K562 (cell line): ENCODE results near the gene F13B. TPM values are rescaled to one million over a fixed set of nuclear protein-coding genes. Genes with fewer than 3 reads are reported as not detected.

Source experiments
- ATAC-seq: fragments of 200-7000 bp; cut with Tn5 transposase; 3 replicates; pipeline ENCODE4 v1.9.1; 2020; ENCODE audit warnings: moderate library complexity
- BruUV-seq: library from RNA; stranded (reverse); fragments of 400-500 nt; replicated peaks from 2 replicates; lab custom pipeline; 2021; lab: Mats Ljungman, UMichigan
- CTCF ChIA-PET: fragments of 300-600 bp; formaldehyde crosslinking; extraction: SDS; loops from one replicate; lab custom pipeline; 2021; ENCODE audit warnings: low intra/inter-chr PET ratio; lab: Yijun Ruan, JAX
- POLR2A ChIA-PET: fragments of 300-600, 350-650 bp; sonication (Branson Sonifier 250); formaldehyde crosslinking; extraction: SDS; loops from one replicate; lab custom pipeline; 2021; ENCODE audit warnings: antibody characterized with exemption, inconsistent platforms; lab: Yijun Ruan, JAX
- DNase-seq, 4 experiments: peaks; one replicate each; pipeline versions ENCODE4 v3.0.0 to v3.0.0-alpha.2; 2011 to 2018; ENCODE audit warnings: low spot score in 3 of 4, mixed read lengths in 3 of 4; ENCODE audit errors: extremely low read depth in 1 of 4
- FAIRE-seq: peaks from 2 replicates; lab custom pipeline; 2011; peaks lifted over from hg19 to GRCh38; lab: Jason Lieb, UNC
- H2AFZ ChIP-seq: 2 replicates; pipeline ENCODE4 v1.6.0; 2011; ENCODE audit warnings: low read depth, low read length, control low read depth, inconsistent platforms
- H3K27ac ChIP-seq: fragments of 200-600 bp; 3 replicates; pipeline ENCODE4 v1.8.0; 2011; ENCODE audit warnings: low read depth, mild to moderate bottlenecking, control low read depth, inconsistent platforms, low read length, moderate library complexity, mixed read lengths; ENCODE audit errors: extremely low read depth
- H3K27me3 ChIP-seq, 2 experiments: fragments of 300-600 bp in 1 of 2; 2 replicates in 1 of 2; 3 replicates in 1 of 2; pipeline versions ENCODE4 v1.6.0 to v1.8.0; 2011; ENCODE audit warnings: inconsistent platforms in 2 of 2, low read length in 2 of 2, mild to moderate bottlenecking in 1 of 2, mixed read lengths in 1 of 2, moderate library complexity in 1 of 2; ENCODE audit not compliant: control insufficient read depth in 2 of 2, insufficient read depth in 2 of 2
- H3K36me3 ChIP-seq: fragments of 300-600 bp; 3 replicates; pipeline ENCODE4 v1.8.0; 2011; ENCODE audit warnings: mild to moderate bottlenecking, low read length, inconsistent platforms; ENCODE audit not compliant: control insufficient read depth, insufficient read depth
- H3K4me1 ChIP-seq, 2 experiments: fragments of 200-600 bp in 1 of 2; replicated peaks in 1 of 2; 2 replicates in 1 of 2; 3 replicates in 1 of 2; pipeline versions ENCODE4 v1.5.1 to v1.8.0; 2011; ENCODE audit warnings: inconsistent platforms in 2 of 2, low read length in 2 of 2, mild to moderate bottlenecking in 1 of 2, mixed read lengths in 1 of 2, moderate library complexity in 1 of 2; ENCODE audit not compliant: control insufficient read depth in 2 of 2, insufficient read depth in 2 of 2
- H3K4me2 ChIP-seq: 2 replicates; pipeline ENCODE4 v1.6.1; 2011; ENCODE audit warnings: low read length, control low read depth, inconsistent platforms, mixed read lengths; ENCODE audit not compliant: insufficient read depth
- H3K4me3 ChIP-seq: fragments of 200-600 bp; sonication (generic), shearing (Covaris generic); 2 replicates; pipeline ENCODE4 v1.5.1; 2016; ENCODE audit warnings: control low read depth, inconsistent platforms
- H3K79me2 ChIP-seq: fragments of 200-600 bp; 3 replicates; pipeline ENCODE4 v1.8.0; 2011; ENCODE audit warnings: low read length, inconsistent platforms; ENCODE audit not compliant: control insufficient read depth, insufficient read depth
- H3K9ac ChIP-seq, 2 experiments: 2 replicates each; pipeline versions ENCODE4 v1.6.0 to v1.6.1; 2011; ENCODE audit warnings: low read depth in 2 of 2, low read length in 2 of 2, control low read depth in 1 of 2, inconsistent platforms in 1 of 2, mild to moderate bottlenecking in 1 of 2, mixed read lengths in 1 of 2; ENCODE audit not compliant: insufficient read depth in 1 of 2
- H3K9me1 ChIP-seq: one replicate; pipeline ENCODE4 v1.6.0; 2011; ENCODE audit warnings: inconsistent platforms, mild to moderate bottlenecking, low read length, moderate library complexity; ENCODE audit not compliant: control insufficient read depth, insufficient read depth
- H3K9me3 ChIP-seq: replicated peaks from 2 replicates; pipeline ENCODE4 v1.5.1; 2011; ENCODE audit warnings: low read depth, low read length, inconsistent platforms; ENCODE audit not compliant: control insufficient read depth, insufficient read depth
- H4K20me1 ChIP-seq: replicated peaks from 2 replicates; pipeline ENCODE4 v1.6.1; 2011; ENCODE audit warnings: low read length, inconsistent platforms, mixed read lengths; ENCODE audit not compliant: control insufficient read depth, insufficient read depth
- ARID1B ChIP-seq: fragments of 450-650 bp; IDR thresholded peaks from 2 replicates; pipeline ENCODE4 v1.6.1; 2016; ENCODE audit warnings: antibody characterized with exemption, mild to moderate bottlenecking, inconsistent platforms
- BRD9 ChIP-seq: fragments of 450-650 bp; IDR thresholded peaks from 2 replicates; pipeline ENCODE4 v1.6.1; 2018; ENCODE audit warnings: low read depth; ENCODE audit not compliant: partially characterized antibody
- DIDO1 ChIP-seq: fragments of 450-650 bp; IDR thresholded peaks from 2 replicates; pipeline ENCODE4 v1.6.1; 2016; ENCODE audit warnings: low read depth, missing biosample characterization, missing genetic modification characterization
- GATAD2B ChIP-seq: fragments of 450-650 bp; IDR thresholded peaks from 2 replicates; pipeline ENCODE4 v1.6.1; 2017; ENCODE audit warnings: mild to moderate bottlenecking, borderline replicate concordance
- HDAC8 ChIP-seq: fragments of 450-650 bp; IDR thresholded peaks from 2 replicates; pipeline ENCODE4 v1.6.1; 2016; ENCODE audit warnings: mild to moderate bottlenecking, missing genetic modification characterization, moderate library complexity, missing compliant biosample characterization
- HOXB6 ChIP-seq: fragments of 250-450 bp; sonication (Bioruptor Pico); IDR thresholded peaks from 2 replicates; pipeline ENCODE4 v1.5.1; 2022; ENCODE audit warnings: mild to moderate bottlenecking, borderline replicate concordance
- KLF1 ChIP-seq: fragments of 450-650 bp; IDR thresholded peaks from 2 replicates; pipeline ENCODE4 v1.6.1; 2016; ENCODE audit warnings: missing genetic modification characterization, missing compliant biosample characterization
- NFE2 ChIP-seq: IDR thresholded peaks from 2 replicates; pipeline ENCODE4 v1.6.1; 2014; ENCODE audit warnings: antibody characterized with exemption, low read depth
- NR3C1 ChIP-seq: sonication (generic); formaldehyde crosslinking; IDR thresholded peaks from 2 replicates; pipeline ENCODE4 v1.8.1; 2022; ENCODE audit warnings: missing genetic modification reagents
- POU5F1 ChIP-seq: fragments of 150-350 bp; IDR thresholded peaks from 2 replicates; pipeline ENCODE4 v1.6.1; 2014; ENCODE audit warnings: borderline replicate concordance, low read length, low read depth, mild to moderate bottlenecking; ENCODE audit not compliant: partially characterized antibody
- PRDM10 ChIP-seq: fragments of 450-650 bp; IDR thresholded peaks from 2 replicates; pipeline ENCODE4 v1.6.1; 2018; ENCODE audit not compliant: partially characterized antibody
- PTTG1 ChIP-seq: fragments of 450-650 bp; IDR thresholded peaks from 2 replicates; pipeline ENCODE4 v1.6.1; 2016; ENCODE audit warnings: low read depth, mild to moderate bottlenecking, missing genetic modification characterization, missing compliant biosample characterization
- PYGO2 ChIP-seq: fragments of 450-650 bp; IDR thresholded peaks from 2 replicates; pipeline ENCODE4 v1.6.1; 2016; ENCODE audit warnings: mild to moderate bottlenecking, missing genetic modification characterization, moderate library complexity, missing compliant biosample characterization
- SIN3B ChIP-seq: fragments of 450-650 bp; IDR thresholded peaks from 2 replicates; pipeline ENCODE4 v1.6.1; 2017; ENCODE audit warnings: low read depth, mild to moderate bottlenecking, moderate library complexity
- SMAD1 ChIP-seq: fragments of 150-350 bp; IDR thresholded peaks from 2 replicates; pipeline ENCODE4 v1.6.1; 2014; ENCODE audit warnings: low read length, low read depth; ENCODE audit not compliant: partially characterized antibody
- ZFP91 ChIP-seq: sonication (generic); formaldehyde crosslinking; IDR thresholded peaks from 2 replicates; pipeline ENCODE4 v1.8.0; 2022; ENCODE audit warnings: mild to moderate bottlenecking, missing genetic modification reagents
- ZNF561 ChIP-seq: fragments of 450-650 bp; formaldehyde crosslinking; conservative IDR thresholded peaks from 2 replicates; pipeline ENCODE4 v1.4.0; 2020; ENCODE audit warnings: mild to moderate bottlenecking, moderate library complexity
- ZNF644 ChIP-seq: fragments of 200-800 bp; sonication (Bioruptor generic); IDR thresholded peaks from 2 replicates; pipeline ENCODE4 v1.6.1; 2016; ENCODE audit warnings: low read depth, missing genetic modification characterization, missing compliant biosample characterization
- ZNF717 ChIP-seq: fragments of 250-450 bp; sonication (Bioruptor Pico); IDR thresholded peaks from 2 replicates; pipeline ENCODE4 v1.5.0; 2021
- WGBS: fragments of 100-300 bp; shearing (Covaris generic); methylation state at CpG from one replicate; pipeline ENCODE4 v1.1.6; 2016; ENCODE audit warnings: low coverage, mixed read lengths; ENCODE audit not compliant: insufficient coverage; ENCODE audit errors: missing lambda C conversion rate; 5-methylcytosine and 5-hydroxymethylcytosine counted together
- in situ Hi-C: fragments of 300-500 bp; cut with MboI; formaldehyde crosslinking; loops from 4 replicates; pipeline ENCODE4 v1.15.0; 2018; ENCODE audit warnings: inconsistent platforms, mixed read lengths
- intact Hi-C: fragments of 100-400 bp; cut with micrococcal nuclease; formaldehyde crosslinking; loops from 2 replicates; pipeline ENCODE4 v1.14.2; 2022
- polyA plus RNA-seq, 8 experiments: library from polyadenylated mRNA; depleted of rRNA in 4 of 8; stranded (reverse) in 5 of 8; unstranded in 3 of 8; fragments of >200 nt; fragmentation: Nextera tagmentation in 2 of 8; fragmentation: Illumina TruSeq in 1 of 8; extraction: Ambion mirVana in 2 of 8; extraction: Trizol in 1 of 8; gene quantifications; 2 replicates each; pipeline versions ENCODE4 v1.2.1 to v1.2.3, GENCODE V29; 2011 to 2014; ENCODE audit warnings: inconsistent platforms in 1 of 8, missing spikeins in 1 of 8
- total RNA-seq, 7 experiments: library from RNA; depleted of rRNA in 6 of 7; stranded (reverse); fragments of >200 nt in 6 of 7; fragmentation: Illumina TruSeq in 2 of 7; extraction: Trizol in 2 of 7; gene quantifications; 2 replicates each; pipeline versions ENCODE4 v1.2.1 to v1.2.3, GENCODE V29; 2011 to 2021; ENCODE audit warnings: low replicate concordance in 1 of 7

F13B gene
- total and polyA plus RNA-seq, 9 of the 15 experiments (the other 6 are each of a cell fraction or from before 2014, with no cell fraction given): not detected

- no peak for TF ChIP-seq PRDM10
- no peak for TF ChIP-seq KLF1 (tag)
- no peak for TF ChIP-seq BRD9
Measured at GRCh38 chr1:197027359-197027758, 39.7 kb downstream of the F13B start (continued).

- ATAC-seq (no peak), FAIRE-seq (no peak), DNase-seq (no peak)
- BruUV-seq: no TSS peak
- no peaks in the 10 kb centered on the region for H4K20me1 ChIP-seq
- ChIA-PET POLR2A (no interaction called here), CTCF (no interaction called here)
- no peaks in the 10 kb centered on the region; the same call in 1 of the 2 replicates for H3K9me3 ChIP-seq
- intact Hi-C loops (no loop called here), in situ Hi-C loops (no loop called here)
- H2AFZ ChIP-seq: no peak overlapping the region
- H3K36me3 ChIP-seq: no peaks in the 10 kb centered on the region
- H3K4me1 ChIP-seq: no peaks in the 10 kb centered on the region
- no peaks in the 10 kb centered on the region for H3K79me2 ChIP-seq
- 0% methylated on average over 1 of the region's 1 CpG for WGBS
- H3K9me1 ChIP-seq: no peaks in the 10 kb centered on the region
- no peak overlapping the region for H3K4me2 ChIP-seq
- H3K27me3 ChIP-seq: no peaks in the 10 kb centered on the region
- no peak overlapping the region for H3K9ac ChIP-seq
- no peak overlapping the region for H3K27ac ChIP-seq
- H3K4me3 ChIP-seq: no peak overlapping the region
- TF ChIP-seq SIN3B: no peak
- TF ChIP-seq PTTG1 (tag): no peak
- no peak; the same call in 1 of the 2 replicates for TF ChIP-seq NFE2
- TF ChIP-seq HOXB6 (CRISPR knock-in tag): no peak
- TF ChIP-seq PYGO2 (tag): no peak
- no peak for TF ChIP-seq HDAC8 (tag)
- no peak for TF ChIP-seq POU5F1
- TF ChIP-seq ZNF561: no peak
- TF ChIP-seq GATAD2B: no peak
- TF ChIP-seq ZNF717: no peak
- TF ChIP-seq DIDO1: no peak
- TF ChIP-seq ZNF644: no peak
- TF ChIP-seq ARID1B: no peak
- TF ChIP-seq NR3C1 (CRISPR knock-in tag): no peak
- TF ChIP-seq SMAD1: no peak
- no peak for TF ChIP-seq ZFP91 (CRISPR knock-in tag)
Measured at GRCh38 chr1:197024460-197024859, 42.6 kb downstream of the F13B start.
